Stimulated activated CD8-positive, alpha-beta memory T cell treated with anti-CD3 and anti-CD28 coated beads, Interleukin-7, amount 100 ng/mL, for 1 hour (primary cell): ENCODE results near the gene EPG5.

Experiments
- DNase-seq, 2 donors: peaks; one replicate each; pipeline ENCODE4 v3.0.0-alpha.2; 2020; ENCODE audit warnings: low read depth in 2 of 2

The EPG5 gene

GRCh38 chr18:45806226-45806625 lies 160.9 kb downstream of the EPG5 start:
- DNase-seq, result no peak

DNA sequence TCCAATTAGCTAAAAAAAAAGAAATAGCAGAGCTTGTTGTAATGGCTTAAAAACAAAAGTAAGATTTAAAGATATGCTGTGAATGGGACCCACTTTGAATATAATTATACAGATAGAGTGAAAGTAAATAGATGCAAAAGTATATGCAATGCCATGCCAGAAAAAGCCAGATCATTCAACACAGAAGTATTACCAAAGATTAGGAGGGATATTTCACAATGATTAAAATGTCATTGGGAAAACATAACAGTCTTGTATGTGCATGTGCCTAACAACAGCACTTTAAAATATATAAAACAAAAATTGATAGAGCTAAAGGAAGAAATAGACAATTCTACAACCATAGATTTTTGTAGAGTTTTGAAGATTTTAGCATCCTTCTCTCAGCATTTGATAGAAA lies 161.6 kb downstream of the EPG5 start:
- no peak for DNase-seq

GRCh38 chr18:45802814-45803492 lies 164.2 kb downstream of the EPG5 start:
- no peak for DNase-seq

GRCh38 chr18:45801416-45802004 lies 165.6 kb downstream of the EPG5 start:
- no peak for DNase-seq
